IPS-18a (cell line): ENCODE measurements around the gene ARRDC4.

Experiments
- H3K27ac ChIP-seq: one replicate; pipeline ENCODE4 v1.5.1; 2013; ENCODE audit warnings: low read length
- H3K27me3 ChIP-seq: one replicate; pipeline ENCODE4 v1.6.1; 2013; ENCODE audit warnings: mild to moderate bottlenecking, low read length; ENCODE audit not compliant: control insufficient read depth, insufficient read depth
- H3K36me3 ChIP-seq: one replicate; pipeline ENCODE4 v1.6.1; 2013; ENCODE audit warnings: low read depth, low read length; ENCODE audit not compliant: control insufficient read depth
- H3K4me1 ChIP-seq: one replicate; pipeline ENCODE4 v1.6.1; 2013; ENCODE audit warnings: low read depth, low read length; ENCODE audit not compliant: control insufficient read depth
- H3K4me3 ChIP-seq: one replicate; pipeline ENCODE4 v1.5.1; 2013; ENCODE audit warnings: low read length
- H3K9ac ChIP-seq: one replicate; pipeline ENCODE4 v1.6.1; 2013; ENCODE audit warnings: mild to moderate bottlenecking, low read length, moderate library complexity
- H3K9me3 ChIP-seq: one replicate; pipeline ENCODE4 v1.6.1; 2013; ENCODE audit warnings: low read depth, low read length; ENCODE audit not compliant: control insufficient read depth

The ARRDC4 gene

DNA sequence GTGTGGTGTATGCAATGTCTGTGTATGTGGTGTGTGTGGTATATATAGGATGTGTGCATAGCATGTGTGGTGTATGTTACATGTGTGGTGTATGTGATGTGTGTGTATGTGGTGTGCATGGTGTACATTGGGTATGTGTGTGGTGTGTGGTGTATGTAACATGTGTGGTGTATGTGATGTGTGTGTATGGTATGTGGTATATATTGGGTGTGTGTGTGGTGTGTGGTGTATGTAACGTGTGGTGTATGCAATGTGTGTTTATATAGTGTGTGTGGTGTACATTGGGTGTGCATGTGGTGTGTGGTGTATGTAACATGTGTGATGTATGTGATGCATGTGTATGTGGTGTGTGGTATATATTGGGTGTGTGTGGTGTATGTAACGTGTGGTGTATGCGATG is 41.9 kb downstream of the ARRDC4 start:
- Histone ChIP-seq H3K27ac (no peak overlapping the region), H3K4me1 (no peaks in the 10 kb centered on the region), H3K36me3 (no peaks in the 10 kb centered on the region), H3K4me3 (no peak overlapping the region), H3K9ac (no peak overlapping the region), H3K27me3 (no peaks in the 10 kb centered on the region), H3K9me3 (no peaks in the 10 kb centered on the region)

DNA sequence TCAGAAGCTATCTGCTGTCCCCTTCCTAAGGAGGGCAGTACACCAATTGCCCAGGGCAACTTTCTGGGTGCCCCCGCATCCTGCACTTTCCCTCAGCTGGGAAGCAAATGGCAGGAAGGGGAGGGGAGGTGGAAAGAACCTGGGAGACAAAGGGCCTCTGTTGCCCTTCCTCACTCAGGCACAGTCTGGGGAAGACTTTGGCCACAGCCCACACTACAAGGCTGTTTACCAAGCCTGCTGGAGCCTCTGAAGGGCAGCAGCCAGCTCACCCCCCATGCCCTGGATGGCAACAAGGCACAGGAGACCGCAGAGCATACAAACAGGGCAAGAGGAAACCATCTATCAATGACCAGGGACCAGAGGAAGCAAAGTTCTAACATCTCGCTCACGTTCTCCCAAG is 42.4 kb downstream of the ARRDC4 start:
- no peaks in the 10 kb centered on the region for H3K27me3 ChIP-seq
- H3K4me3 ChIP-seq, result no peak overlapping the region
- no peaks in the 10 kb centered on the region for H3K36me3 ChIP-seq
- H3K27ac ChIP-seq, result no peak overlapping the region
- no peaks in the 10 kb centered on the region for H3K4me1 ChIP-seq
- no peak overlapping the region for H3K9ac ChIP-seq
- no peaks in the 10 kb centered on the region for H3K9me3 ChIP-seq

DNA sequence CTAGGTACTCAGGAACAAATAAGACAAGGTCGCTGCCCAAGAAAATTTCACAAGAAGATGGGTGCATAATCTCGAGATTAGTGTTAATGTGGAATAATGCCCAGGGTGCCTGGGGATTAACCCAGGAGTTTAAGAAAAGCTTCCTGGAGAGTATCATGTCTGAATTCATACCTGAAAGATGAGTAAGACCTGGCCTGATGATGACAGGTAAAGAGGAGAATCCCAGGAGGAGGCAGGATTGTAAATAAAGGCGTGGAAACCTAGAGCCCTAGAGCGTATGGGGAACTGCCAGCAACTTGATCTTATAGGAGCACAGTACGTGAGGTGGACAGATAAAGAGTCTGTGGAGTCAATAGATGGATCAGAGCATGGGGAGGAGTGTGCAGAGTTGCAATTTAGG is 43.0 kb downstream of the ARRDC4 start:
- H3K4me3 ChIP-seq, result no peak overlapping the region
- H3K9me3 ChIP-seq, result no peaks in the 10 kb centered on the region
- H3K27ac ChIP-seq, result no peak overlapping the region
- no peaks in the 10 kb centered on the region for H3K36me3 ChIP-seq
- H3K4me1 ChIP-seq, result no peaks in the 10 kb centered on the region
- H3K9ac ChIP-seq, result no peak overlapping the region
- H3K27me3 ChIP-seq, result no peaks in the 10 kb centered on the region

- H3K27me3 ChIP-seq, result no peaks in the 10 kb centered on the region
- H3K4me1 ChIP-seq, result no peaks in the 10 kb centered on the region
- no peak overlapping the region for H3K9ac ChIP-seq
- H3K27ac ChIP-seq, result no peak overlapping the region
- no peak overlapping the region for H3K4me3 ChIP-seq
- no peaks in the 10 kb centered on the region for H3K9me3 ChIP-seq
- H3K36me3 ChIP-seq, result no peaks in the 10 kb centered on the region
These were observed 43.5 kb downstream of the ARRDC4 start for GRCh38 chr15:98003996-98004395.

DNA sequence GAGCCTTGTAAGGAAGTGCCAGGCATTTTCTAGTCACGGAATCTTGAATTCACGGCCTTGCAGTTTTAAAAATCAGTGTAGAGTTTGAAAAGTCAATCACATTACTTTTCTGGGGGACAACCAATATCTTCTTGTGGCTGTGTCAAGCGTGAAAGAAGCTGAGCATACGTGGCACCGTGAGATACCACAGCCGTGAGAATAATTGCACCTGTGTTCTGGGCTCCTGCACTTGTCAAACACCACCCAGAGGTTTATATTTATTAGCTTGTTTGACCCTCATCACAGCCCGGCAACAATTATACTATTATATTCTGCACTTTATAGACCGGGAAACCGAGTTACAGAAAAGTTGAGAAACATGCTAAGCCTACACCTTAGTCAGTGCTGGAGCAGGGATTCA is 45.2 kb downstream of the ARRDC4 start:
- H3K9me3 ChIP-seq, result no peaks in the 10 kb centered on the region
- H3K27me3 ChIP-seq, result no peaks in the 10 kb centered on the region
- no peaks in the 10 kb centered on the region for H3K36me3 ChIP-seq
- no peak overlapping the region for H3K4me3 ChIP-seq
- H3K4me1 ChIP-seq, result no peaks in the 10 kb centered on the region
- H3K27ac ChIP-seq, result no peak overlapping the region
- H3K9ac ChIP-seq, result no peak overlapping the region

DNA sequence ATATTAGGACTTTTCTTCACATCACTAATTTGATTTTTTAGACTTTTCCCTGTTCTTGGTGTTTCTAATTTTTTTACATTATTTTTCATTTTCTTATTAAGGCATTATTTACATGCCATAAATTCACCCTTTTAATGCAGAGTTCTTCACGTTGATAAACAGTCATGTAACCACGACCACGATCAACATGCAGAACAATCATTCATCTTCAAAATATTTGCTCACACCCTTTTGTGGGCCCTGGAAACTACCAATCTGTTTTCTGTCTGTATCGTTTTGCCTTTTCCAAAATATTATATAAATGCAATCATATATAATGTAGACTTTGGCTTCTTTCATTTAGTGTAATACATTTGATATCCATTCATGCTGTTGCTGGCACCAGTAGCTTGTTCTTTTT is 48.7 kb downstream of the ARRDC4 start:
- no peak overlapping the region for H3K4me3 ChIP-seq
- H3K27ac ChIP-seq, result no peak overlapping the region
- no peaks in the 10 kb centered on the region for H3K9me3 ChIP-seq
- H3K36me3 ChIP-seq, result no peaks in the 10 kb centered on the region
- no peaks in the 10 kb centered on the region for H3K4me1 ChIP-seq
- H3K27me3 ChIP-seq, result no peaks in the 10 kb centered on the region
- no peak overlapping the region for H3K9ac ChIP-seq

DNA sequence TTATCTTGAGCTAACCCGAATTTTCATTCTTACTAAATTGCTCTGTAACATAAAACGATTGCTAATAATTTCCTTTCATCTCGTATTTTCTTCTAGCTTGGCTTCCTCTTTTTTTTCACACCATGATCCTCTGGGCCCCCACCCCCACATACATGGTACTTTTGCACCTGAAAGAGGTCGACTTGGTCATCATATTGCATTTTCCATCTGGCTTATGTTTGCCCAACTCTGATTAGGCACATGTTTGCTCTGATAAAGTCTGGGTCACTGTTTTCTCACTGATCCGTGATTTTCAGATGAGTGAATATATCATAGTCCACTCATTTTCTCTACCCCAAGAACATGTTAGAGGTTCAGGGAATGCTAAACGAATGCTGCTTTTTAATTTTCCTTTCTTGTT is 49.5 kb downstream of the ARRDC4 start:
- H3K27ac ChIP-seq, result no peak overlapping the region
- no peaks in the 10 kb centered on the region for H3K36me3 ChIP-seq
- H3K4me1 ChIP-seq, result no peaks in the 10 kb centered on the region
- no peaks in the 10 kb centered on the region for H3K27me3 ChIP-seq
- H3K4me3 ChIP-seq, result no peak overlapping the region
- H3K9me3 ChIP-seq, result no peaks in the 10 kb centered on the region
- H3K9ac ChIP-seq, result no peak overlapping the region

GRCh38 chr15:98012354-98012753 is 51.9 kb downstream of the ARRDC4 start:
- no peak overlapping the region for H3K27ac ChIP-seq
- no peaks in the 10 kb centered on the region for H3K36me3 ChIP-seq
- no peaks in the 10 kb centered on the region for H3K27me3 ChIP-seq
- H3K9me3 ChIP-seq, result no peaks in the 10 kb centered on the region
- H3K9ac ChIP-seq, result no peak overlapping the region
- H3K4me3 ChIP-seq, result no peak overlapping the region
- no peaks in the 10 kb centered on the region for H3K4me1 ChIP-seq

- no peak overlapping the region for H3K27ac ChIP-seq
- no peaks in the 10 kb centered on the region for H3K9me3 ChIP-seq
- H3K36me3 ChIP-seq, result no peaks in the 10 kb centered on the region
- H3K4me1 ChIP-seq, result no peaks in the 10 kb centered on the region
- no peaks in the 10 kb centered on the region for H3K27me3 ChIP-seq
- no peak overlapping the region for H3K9ac ChIP-seq
- H3K4me3 ChIP-seq, result no peak overlapping the region
These were observed 53.1 kb downstream of the ARRDC4 start for GRCh38 chr15:98013631-98014030.

- Histone ChIP-seq H3K27me3 (no peaks in the 10 kb centered on the region), H3K36me3 (no peaks in the 10 kb centered on the region), H3K4me1 (no peaks in the 10 kb centered on the region), H3K4me3 (no peak overlapping the region), H3K9me3 (no peaks in the 10 kb centered on the region), H3K27ac (no peak overlapping the region), H3K9ac (no peak overlapping the region)
These were observed 56.9 kb downstream of the ARRDC4 start for GRCh38 chr15:98017150-98017964.

- no peak overlapping the region for H3K4me3 ChIP-seq
- no peaks in the 10 kb centered on the region for H3K27me3 ChIP-seq
- H3K36me3 ChIP-seq, result no peaks in the 10 kb centered on the region
- H3K9ac ChIP-seq, result no peak overlapping the region
- H3K4me1 ChIP-seq, result no peaks in the 10 kb centered on the region
- no peak overlapping the region for H3K27ac ChIP-seq
- H3K9me3 ChIP-seq, result no peaks in the 10 kb centered on the region
These were observed 58.4 kb downstream of the ARRDC4 start for GRCh38 chr15:98018761-98019351.
